GM21619 (cell line): ENCODE measurements around the gene CLCN7.
A peak's percentile ranks its signal among the peaks of the same experiment; 100 is the strongest.

Source experiments
- ATAC-seq: cut with Tn5 transposase; IDR thresholded peaks from one replicate; pipeline ENCODE4 v1.9.1; 2021; ENCODE audit not compliant: unreplicated experiment

Gene CLCN7

GRCh38 chr16:1408171-1408837 lies 66.5 kb downstream of the CLCN7 start:
- ATAC-seq = peak; percentile 73

- ATAC-seq = no peak
Observed at GRCh38 chr16:1407753-1408152, 67.1 kb downstream of the CLCN7 start.

- no peak for ATAC-seq
Observed at GRCh38 chr16:1403733-1404132, 71.1 kb downstream of the CLCN7 start.

- ATAC-seq = no peak
Observed at GRCh38 chr16:1403036-1403435, 71.8 kb downstream of the CLCN7 start.

- ATAC-seq = no peak
Observed at GRCh38 chr16:1401758-1402154, 73.1 kb downstream of the CLCN7 start.

- no peak for ATAC-seq
Observed at GRCh38 chr16:1401061-1401757, 73.6 kb downstream of the CLCN7 start.

- no peak for ATAC-seq
Observed at GRCh38 chr16:1398826-1399581, 75.8 kb downstream of the CLCN7 start.

- ATAC-seq = no peak
Observed at GRCh38 chr16:1398351-1398750, 76.5 kb downstream of the CLCN7 start.

- no peak for ATAC-seq
Observed at GRCh38 chr16:1397779-1398178, 77.0 kb downstream of the CLCN7 start.

GRCh38 chr16:1395444-1396031 lies 79.3 kb downstream of the CLCN7 start:
- no peak for ATAC-seq
